NCI-H187 treated with DMSO at 0.1 percent for 48 hours (cell line): ENCODE measurements around the gene GMDS.

ENCODE experiments used
- DNase-seq: peaks from one replicate; lab custom pipeline; 2025; lab: John Stamatoyannopoulos, UW

GMDS gene

DNA sequence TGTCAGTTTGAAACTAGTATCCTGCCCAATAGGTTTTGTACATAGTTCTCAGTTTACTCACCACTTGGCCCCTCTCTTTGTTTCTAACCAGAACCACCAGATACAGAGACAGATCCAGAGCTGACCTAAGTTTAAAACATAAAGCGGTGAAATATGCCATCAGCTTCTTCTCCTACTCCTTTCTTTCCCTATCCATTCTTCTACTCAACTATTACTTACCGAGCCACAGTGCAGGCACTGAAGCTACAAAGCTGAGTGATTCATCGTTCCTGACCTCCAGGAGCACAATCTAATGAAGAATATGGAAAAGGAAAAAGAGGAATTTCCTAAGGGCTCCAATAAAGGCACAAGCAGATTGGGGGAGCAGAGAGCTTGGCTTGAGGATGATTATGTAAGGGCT lies 349.7 kb downstream of the GMDS start:
- no peak for DNase-seq

DNA sequence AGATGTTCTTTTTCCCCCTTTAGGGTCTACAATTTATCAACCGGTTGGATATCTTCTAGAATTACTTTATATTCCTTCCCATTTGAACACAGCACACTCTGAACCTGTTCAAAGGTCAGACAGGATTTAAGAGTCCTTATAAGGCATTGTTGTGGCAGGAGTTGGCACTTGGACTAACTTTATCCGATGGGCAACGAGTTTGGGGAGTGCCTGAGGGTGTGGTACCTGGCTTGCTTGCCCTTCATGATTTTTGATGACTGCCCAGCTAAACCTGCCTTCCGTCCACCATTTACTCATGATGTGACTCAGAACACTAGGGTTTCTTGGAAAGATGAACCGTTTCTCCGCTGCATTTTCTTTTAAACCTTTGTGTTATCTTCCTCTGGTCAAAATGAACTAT lies 350.5 kb downstream of the GMDS start:
- no peak for DNase-seq

DNA sequence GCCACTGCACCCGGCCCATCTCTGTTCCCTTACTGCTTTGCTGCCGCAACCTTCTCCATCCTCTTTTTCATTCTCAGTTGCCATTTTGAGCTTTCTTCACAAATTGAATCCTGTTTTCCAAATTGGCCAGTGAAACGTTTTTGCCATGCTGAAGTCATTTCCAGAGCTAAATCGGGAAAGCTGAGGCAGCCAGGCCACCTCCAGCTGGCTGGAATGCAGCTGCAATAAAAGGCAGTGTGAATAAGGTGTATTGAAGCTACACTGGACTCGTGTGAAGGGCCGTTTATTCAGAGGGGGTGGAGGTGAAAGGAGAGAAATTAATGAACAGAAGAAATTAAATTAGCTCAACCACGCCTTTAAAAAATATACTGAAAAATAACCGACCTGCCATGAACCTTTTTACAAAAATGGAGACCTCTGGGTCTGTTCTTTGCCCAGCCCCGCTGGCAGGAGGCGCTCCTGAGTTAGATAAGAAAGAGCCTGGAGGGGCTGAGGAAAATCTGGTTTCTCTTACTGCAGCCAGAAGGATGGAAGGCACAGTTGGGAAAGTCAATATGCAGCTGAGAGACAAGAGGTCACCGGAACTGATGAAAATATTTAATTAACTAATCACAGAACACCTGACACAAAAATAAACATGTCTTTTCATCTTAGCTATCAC lies 351.8 kb downstream of the GMDS start:
- no peak for DNase-seq

DNA sequence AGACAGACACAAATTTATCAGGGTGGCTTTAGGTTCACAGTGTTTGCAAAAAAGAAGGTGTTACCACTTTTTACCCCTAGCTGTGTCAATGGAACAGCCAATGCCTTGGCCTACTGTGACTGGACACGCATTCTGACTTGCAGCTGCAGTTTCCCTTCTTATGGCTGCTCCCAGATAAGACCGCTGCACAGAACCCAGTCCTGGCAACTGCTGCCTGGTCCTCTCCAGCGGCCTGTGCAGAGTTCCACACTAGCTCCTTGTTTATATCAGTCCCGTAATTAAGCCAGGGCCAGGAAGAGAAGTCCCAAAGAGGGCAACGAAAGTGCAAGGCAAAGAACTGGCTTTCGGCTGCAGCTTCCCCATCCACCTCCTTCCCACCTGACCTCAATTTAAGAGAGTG lies 352.7 kb downstream of the GMDS start:
- no peak for DNase-seq

DNA sequence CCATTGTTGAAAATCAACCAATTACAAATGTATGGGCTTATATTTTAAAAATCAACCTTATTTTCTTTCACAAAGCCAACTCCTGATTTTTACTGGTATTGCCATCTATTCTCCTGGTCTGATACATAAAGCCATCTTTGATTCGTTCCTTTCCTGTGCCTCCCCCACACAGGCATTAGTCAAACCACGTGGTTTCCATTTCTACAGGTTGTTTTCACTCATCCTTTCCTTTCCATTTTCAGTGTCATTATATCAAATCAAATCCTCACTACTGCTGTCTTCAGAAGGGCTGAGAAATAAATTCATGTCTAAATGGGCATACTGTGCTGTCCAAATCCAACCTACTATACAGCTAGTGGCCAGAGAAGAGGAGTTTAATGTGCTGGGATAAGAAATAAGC lies 354.4 kb downstream of the GMDS start:
- DNase-seq: no peak

DNA sequence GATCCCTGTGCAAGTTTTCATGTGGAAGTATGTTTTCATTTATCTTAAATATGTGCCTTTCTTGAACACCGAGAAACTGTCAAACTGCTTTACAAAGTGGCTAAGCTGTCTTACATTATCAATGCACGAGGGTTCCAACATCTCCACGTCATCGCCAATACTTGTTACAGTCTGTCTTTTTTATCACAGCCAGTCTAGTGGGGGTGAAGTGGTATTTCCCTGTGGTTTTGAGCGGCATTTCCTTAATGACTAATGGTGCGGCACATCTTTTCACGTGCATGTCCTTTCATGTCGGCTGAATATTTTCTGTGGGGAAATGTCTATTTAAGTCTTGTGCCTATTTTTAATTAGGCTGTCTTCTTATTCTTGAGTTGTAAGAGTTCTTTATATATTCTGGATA lies 355.3 kb downstream of the GMDS start:
- no peak for DNase-seq

DNA sequence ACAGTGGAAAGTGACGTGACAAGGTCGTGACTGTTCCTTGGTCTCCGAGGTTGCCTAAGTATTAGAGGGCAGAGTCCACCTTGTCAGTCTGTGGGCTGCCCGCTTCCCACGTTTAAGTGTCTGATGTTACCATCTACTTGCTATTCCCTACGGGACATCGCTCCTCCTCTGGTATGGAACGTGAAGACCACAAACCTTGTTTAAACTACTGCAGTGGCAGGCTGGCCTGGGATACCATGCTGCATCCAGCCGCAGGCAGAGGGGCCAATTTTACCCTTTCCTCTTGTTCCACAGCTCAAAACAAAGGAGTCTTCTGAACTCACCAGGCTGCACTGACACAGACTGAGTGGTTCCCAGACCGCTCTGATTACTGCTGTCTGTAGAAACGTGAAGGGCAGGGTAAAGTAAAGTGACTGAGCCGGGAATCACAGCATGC lies 359.8 kb downstream of the GMDS start:
- DNase-seq: no peak

DNA sequence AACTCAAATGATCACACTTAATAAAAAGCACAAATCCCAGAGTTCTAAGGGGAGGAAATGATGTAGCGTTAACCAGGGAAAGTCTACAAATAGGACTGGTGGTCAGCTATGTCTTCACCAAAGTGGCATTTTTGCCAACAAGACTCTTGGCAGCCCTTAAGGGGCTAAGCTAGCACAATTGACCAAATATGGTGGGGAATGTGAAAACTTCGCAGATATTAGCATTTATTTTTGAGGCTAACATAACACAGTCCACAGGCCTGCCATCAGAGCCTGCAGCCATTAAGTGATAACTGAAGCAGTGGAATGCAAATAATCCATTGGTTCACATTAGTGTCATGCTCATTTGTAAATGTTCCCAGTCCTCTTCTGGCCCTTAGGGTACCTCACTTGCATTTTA lies 361.1 kb downstream of the GMDS start:
- no peak for DNase-seq

DNA sequence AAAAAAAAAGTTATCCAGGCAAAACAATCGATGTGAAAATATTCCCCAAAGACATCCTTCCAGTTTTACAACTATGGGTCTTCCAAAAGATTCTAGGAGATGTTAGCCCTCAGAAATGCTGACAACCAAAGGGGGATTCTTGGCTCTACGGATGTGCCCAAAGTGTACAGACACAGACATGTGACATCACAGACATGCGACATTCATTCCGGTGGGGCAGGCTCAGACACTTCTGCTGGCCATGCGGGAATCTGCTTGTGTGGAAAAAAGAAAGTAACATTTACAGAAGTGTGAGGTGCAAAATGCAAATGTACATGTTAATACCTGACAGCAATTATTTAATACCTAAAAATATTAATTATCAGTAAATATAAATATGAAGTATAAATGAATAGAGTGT lies 367.1 kb downstream of the GMDS start:
- no peak for DNase-seq

DNA sequence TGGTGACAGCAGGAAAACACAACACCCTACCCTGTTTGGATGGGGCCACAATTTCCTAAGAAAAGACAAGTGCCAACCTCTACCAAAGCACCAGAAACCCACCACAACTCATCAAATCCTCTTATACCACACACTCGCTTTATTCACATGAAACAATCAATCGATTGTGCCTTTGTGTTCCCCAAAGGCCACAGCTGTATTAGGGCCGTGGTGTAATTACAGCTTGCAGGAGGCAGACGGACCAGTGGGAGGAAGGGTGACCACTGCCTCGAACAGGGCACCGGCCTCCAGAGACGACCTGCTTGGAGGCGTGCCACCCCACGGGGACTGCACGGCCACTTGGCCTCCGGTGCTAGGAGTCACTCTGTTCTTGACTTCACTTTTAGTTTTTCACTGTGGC lies 371.6 kb downstream of the GMDS start:
- DNase-seq: no peak

DNA sequence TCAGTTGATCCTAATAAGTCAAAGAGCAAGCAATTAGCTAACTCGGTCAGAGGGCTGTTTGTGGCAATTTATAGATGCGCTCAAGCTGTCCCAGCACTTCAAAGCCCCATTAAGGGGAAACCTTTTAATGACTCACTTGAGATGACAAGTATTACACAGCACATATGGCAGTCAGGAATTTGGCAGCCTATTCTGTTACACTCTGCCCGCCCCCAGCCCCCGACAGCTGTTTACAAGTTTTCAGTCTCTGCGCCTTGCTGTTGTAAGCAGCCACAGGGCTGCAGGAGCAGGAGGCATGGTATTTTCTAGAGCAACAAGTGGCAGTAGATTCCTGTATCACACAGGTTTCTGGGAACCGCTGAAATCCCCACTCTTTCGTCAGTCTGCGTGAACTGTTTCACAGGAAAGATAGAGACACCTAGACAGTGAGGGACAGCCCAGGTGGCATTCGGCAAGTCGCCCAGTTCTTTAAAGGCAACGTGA lies 372.7 kb downstream of the GMDS start:
- no peak for DNase-seq

DNA sequence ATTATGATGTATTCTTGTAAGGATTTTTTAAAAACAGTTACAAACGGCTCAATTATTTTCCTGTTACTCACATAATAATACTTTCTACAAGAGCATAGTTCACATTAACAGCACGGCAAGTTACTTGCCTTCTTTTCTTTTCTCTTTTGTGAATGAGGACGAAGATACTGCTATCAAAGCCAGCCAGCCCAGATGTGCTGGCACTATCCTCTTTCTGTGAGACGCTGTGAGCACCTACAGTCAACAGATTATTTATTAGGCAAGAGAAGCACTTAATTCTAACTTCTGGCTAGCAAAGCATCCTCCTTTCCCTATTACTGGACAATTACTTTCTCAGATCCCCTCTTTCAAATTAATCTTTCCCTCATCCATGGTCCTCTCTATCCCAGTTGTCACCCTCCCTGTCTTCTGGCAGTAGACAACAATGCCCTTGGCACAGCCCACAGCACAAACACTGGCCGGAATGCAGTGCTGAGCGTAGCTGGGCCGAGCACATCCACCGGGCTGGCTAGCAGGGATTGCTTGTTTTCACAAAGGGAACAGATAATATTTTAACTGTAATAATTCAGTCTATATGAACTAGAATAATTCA lies 373.6 kb downstream of the GMDS start:
- DNase-seq: no peak

DNA sequence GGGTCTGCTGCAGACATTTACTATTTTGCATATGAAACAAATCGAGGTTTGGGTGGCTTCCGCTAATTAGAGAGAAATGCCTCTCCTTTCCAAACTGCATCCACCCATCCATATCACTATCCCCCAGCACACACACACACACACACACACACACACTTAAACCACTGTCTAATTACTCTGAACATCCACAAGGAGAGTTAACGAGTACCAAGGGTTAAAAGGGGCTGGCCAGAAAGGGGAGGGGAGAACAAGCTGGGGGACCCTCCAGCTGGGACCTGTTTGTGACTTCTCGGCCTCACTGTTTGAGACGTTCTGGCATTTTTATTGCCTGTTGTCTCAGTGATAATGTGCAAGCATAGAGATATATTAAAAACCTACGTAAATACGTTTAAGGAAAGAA lies 374.5 kb downstream of the GMDS start:
- no peak for DNase-seq

DNA sequence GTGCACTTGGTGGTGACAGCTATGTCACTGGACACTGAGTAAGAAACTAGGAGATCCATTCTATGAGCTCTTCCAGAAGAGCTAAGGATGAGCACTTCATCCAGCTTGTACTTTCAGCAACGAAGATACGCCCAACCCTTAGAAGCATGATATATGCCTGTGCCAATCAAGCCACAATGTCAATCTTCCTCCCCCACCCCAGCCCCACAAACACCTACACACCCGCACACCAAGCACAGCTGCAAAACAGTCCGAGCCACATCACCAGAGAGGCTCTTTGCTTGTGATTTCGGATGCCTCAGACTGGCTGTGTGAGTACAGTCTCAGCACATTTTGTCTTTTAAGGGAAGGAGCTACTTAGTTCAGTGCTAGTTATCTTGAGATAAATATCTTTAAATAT lies 375.2 kb downstream of the GMDS start:
- DNase-seq: no peak

DNA sequence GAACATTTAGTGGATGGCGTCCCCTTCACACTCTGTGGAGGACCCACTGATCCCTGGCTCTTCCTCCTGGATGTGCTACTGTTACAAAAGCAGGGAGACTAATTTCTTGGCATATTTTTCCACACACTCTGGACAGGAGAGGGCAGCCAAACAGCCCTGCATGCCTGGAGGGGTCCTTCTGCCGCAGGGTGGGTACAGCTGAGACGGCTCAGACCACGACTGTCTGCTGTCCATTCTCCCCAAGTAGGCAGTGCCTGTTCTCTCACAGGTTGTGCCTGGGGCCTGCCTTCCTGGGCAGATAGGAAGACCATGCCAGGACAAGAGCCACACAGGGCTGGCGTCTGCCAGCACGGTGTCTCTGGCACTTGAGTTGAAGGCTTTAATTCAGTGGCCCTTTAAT lies 375.6 kb downstream of the GMDS start:
- DNase-seq: no peak

DNA sequence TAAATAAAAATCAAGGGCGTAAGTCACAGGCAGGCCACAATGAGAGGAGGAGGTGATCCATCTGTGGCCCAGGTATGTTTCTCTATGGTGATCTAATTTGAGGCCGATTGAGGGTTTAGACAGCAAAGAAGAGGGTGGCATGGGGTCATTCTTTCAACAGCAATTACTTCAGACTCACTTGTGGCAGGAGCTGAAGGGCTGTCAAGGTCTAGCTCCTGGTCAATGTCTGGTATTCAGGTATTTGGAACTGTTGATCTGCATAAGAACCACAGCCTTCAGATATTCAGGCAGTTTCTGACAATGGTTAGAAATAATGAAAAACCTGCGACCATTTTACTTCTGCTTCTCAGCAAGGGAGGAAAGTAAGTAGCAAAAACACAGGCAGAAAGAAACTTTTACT lies 376.1 kb downstream of the GMDS start:
- no peak for DNase-seq

DNA sequence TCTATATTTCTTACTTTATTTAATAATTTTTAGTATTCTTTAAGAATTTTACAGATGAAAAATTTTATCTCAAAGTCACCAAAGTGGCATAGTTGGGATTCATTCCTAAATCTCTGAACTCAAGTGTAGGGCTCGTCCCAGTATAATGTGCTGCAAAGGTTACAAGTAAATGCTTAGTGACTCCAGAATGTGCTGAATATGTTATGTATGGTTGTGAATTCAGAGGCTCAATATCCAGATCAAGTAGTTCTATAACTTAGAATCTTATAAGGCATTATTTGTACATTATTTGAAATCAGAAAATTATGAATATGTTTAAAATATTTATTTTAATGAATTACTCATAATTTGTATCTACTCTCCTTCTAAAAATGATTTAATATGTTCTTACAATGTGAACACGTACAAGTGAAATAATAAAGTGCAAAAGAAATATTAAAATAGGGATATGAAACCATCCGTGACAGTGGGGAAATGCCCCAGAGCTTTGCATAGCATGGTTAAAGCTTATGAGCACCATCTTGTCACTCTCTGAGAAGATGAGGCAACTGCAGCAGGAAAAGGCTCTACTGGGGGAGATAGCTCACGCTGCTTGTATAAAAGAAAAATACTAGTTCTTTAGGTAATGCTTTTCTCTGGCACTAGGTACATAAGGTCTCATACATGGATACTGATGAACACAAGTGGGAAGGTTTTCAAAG lies 376.7 kb downstream of the GMDS start:
- no peak for DNase-seq

DNA sequence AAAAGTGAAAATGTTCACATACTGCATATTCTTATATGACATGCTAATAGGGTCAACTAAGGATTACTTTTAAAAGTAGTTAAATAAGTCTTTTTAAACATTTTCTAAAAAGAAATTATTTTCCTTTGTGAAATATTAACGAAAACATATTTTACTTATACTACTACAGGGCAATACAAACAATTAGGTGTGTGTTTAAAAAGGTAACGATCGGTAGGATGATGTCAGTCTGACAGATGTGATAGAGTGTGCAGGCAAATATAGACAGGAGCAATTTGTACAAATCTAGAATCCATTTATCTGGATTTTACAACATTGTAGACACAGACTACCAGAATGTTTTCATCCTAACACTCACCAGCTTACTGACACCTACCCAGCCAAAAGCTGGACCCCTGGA lies 378.2 kb downstream of the GMDS start:
- DNase-seq: no peak

DNA sequence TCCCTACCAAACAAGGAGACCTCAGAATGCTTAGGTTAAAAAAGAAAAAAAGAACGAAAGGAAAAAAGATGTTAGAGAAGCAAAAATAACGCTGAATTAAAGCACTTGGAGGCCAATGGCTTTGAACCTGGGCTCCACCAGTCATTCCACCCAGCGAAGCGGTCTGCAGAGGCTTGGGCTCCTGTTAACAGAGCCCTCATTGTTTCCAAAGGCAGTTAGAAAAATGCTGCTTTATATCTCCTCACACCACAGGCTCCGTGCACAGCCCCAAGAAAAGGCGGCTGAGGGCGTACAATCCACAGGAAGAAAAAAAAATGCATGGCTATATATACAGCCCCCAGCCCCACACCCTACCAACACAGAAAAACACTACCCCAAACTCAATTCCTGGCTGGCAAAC lies 379.8 kb downstream of the GMDS start:
- DNase-seq: no peak

DNA sequence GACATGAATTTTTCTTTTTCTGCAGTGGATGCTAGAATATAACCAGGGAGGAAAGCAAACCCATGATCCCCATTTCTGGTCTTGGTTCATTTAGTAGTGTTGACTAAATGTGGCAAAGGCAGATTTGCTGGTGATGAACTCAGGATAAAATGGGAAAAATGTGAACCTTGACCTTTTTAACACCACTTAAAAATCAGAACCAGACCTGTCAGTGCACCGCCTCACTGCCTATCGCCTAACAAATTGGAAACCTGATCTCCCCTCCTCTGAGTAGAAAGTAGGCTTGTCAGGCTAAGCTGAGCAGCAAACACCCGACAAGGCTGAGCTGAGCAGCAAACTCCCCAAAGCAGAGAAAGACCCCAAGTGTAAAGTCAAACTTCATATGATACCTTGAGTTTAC lies 380.9 kb downstream of the GMDS start:
- no peak for DNase-seq

DNA sequence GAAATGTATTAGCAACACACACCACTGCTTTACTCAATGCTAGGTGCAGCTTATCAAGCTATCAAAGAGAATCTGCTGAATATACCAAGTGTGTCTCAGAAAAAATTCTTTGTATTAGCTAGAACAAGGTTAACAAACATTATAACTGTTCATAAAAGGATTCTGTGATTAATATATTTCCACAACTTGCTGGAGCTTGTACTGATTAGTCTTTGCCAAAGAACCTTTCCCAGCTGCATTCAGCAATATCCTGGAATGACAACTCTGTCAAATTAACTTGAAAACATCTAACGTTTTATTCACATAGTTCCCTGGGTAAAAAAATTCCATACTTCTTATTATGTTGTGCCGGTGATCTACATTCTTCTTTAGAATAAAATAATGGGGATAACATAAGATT lies 383.0 kb downstream of the GMDS start:
- DNase-seq: no peak

DNA sequence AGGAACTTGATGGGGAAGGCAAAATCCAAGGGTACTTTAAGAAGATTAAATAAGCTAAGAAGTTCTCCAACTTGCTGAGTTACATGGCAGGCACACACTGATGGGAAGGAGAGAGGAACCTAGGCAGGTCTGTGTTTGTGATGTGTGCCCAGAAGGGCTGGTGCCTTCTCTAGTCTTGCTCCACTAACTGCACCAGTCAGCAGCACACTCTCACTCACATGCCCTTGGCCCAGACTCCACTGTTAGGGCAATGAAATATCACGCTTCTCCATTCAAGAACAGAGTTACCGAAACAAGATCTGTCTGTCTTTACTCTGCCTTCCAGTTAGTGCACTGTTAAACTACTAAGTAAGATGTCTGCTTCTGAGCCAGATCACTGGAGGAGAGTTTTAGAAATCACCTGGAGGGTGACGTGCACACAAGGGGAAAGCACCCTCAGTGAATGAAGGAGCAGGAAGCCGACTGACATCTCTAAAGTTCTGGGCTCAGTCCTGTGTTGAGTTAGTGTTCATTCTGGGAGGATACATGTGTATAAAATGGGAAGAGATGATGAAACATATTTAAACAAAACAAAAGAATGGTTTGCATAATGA lies 384.6 kb downstream of the GMDS start:
- DNase-seq: no peak

DNA sequence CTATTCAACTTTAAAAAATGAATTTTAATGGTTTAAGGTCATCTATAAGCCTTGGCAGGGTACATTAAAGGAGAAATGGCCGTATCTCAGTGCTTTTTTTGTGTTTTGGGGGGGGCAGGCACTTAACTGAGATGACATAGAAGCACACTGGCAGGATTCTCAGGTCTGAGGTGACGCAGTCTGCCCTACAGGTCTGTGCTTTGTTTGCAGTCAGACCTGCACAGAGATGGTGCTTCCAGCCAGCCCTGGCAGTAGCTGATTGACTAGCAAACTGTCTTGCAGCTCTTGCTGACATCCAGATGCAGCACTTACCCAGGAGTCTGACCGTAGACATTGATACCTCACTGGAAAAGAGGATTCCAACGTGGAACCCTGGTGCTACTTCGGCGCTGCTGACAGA lies 386.5 kb downstream of the GMDS start:
- DNase-seq: no peak
